Thoracic aorta (tissue), 2 donors: Measurements from ENCODE around the gene HOXB9. TPM values are rescaled to one million over a fixed set of nuclear protein-coding genes. Genes with fewer than 3 reads are reported as not detected.

Experiments
- ATAC-seq: fragments of 150-250 bp; one replicate; pipeline ENCODE4 v1.8.0; 2017; ENCODE audit warnings: low read depth; ENCODE audit not compliant: insufficient number of reproducible peaks, low FRiP score
- DNase-seq: peaks from one replicate; pipeline ENCODE4 v3.0.0-alpha.2; 2020; ENCODE audit warnings: low spot score
- H3K27ac ChIP-seq, 2 donors: fragments of 200-600 bp; sonication (generic); 1 replicate in 1 of 2; 2 replicates in 1 of 2; pipeline ENCODE4 v1.5.1; 2016; ENCODE audit warnings: mild to moderate bottlenecking in 2 of 2, moderate library complexity in 2 of 2
- H3K27me3 ChIP-seq: fragments of 200-600 bp; sonication (generic); replicated peaks from 2 replicates; pipeline ENCODE4 v1.6.0; 2016; ENCODE audit warnings: mild to moderate bottlenecking; ENCODE audit not compliant: insufficient read depth
- H3K36me3 ChIP-seq: fragments of 200-600 bp; sonication (generic); one replicate; pipeline ENCODE4 v1.5.1; 2016
- H3K4me1 ChIP-seq, 2 donors: fragments of 200-600 bp; sonication (generic); 1 replicate in 1 of 2; 2 replicates in 1 of 2; pipeline versions ENCODE4 v1.5.1 to v1.6.0; 2016; ENCODE audit warnings: low read depth in 2 of 2, mild to moderate bottlenecking in 1 of 2; ENCODE audit not compliant: control insufficient read depth in 1 of 2
- H3K4me3 ChIP-seq: fragments of 200-600 bp; sonication (generic); 2 replicates; pipeline ENCODE4 v1.5.1; 2016; ENCODE audit warnings: mild to moderate bottlenecking
- H3K9me3 ChIP-seq: fragments of 200-600 bp; sonication (generic); 2 replicates; pipeline ENCODE4 v1.5.1; 2016
- CTCF ChIP-seq: fragments of 200-600 bp; sonication (generic); IDR thresholded peaks from one replicate; pipeline ENCODE4 v1.5.1; 2019; ENCODE audit warnings: antibody characterized with exemption
- total RNA-seq, 2 donors: library from RNA; depleted of rRNA; stranded (reverse); fragments of >200 nt; gene quantifications; one replicate each; pipeline versions ENCODE4 v1.1.0 to v1.2.3, GENCODE V29; 2016

The HOXB9 gene
- not detected for total RNA-seq

- H3K27ac ChIP-seq = no peak within 1 kb of the TSS
- ATAC-seq (no peak), DNase-seq (no peak)
- H3K4me3 ChIP-seq = peak within 1 kb of the TSS; percentile 62
- peaks cover 18 to 20% of the 10 kb centered on the region in 2 donors for H3K4me1 ChIP-seq
- peaks cover 28% of the 10 kb centered on the region for H3K27me3 ChIP-seq
- no peaks in the 10 kb centered on the region for H3K36me3 ChIP-seq
- no peak for TF ChIP-seq CTCF
- H3K9me3 ChIP-seq = no peaks in the 10 kb centered on the region
Measured at GRCh38 chr17:48626245-48627117, at the start of gene HOXB9. Gene HOXB9, minus strand, starts transcription at chr17:48626358. Its CDS starts 89 bp downstream, at chr17:48626269.

- Histone ChIP-seq H3K27ac (no peak overlapping the region), H3K27me3 (no peaks in the 10 kb centered on the region), H3K4me3 (no peak overlapping the region), H3K9me3 (no peaks in the 10 kb centered on the region), H3K4me1 (peaks cover 0 to 6% of the 10 kb centered on the region in 2 donors), H3K36me3 (no peaks in the 10 kb centered on the region)
- TF ChIP-seq CTCF = no peak
- DNase-seq = no peak
- no peak for ATAC-seq
Measured at GRCh38 chr17:48672340-48672739, 46.2 kb upstream of the HOXB9 start.

- H3K27ac ChIP-seq = no peak overlapping the region
- TF ChIP-seq CTCF = peak; percentile 79
- peaks cover 0 to 6% of the 10 kb centered on the region in 2 donors for H3K4me1 ChIP-seq
- no peak for ATAC-seq
- H3K27me3 ChIP-seq = no peaks in the 10 kb centered on the region
- peak overlapping the region; percentile 59 for H3K4me3 ChIP-seq
- peak; percentile 44 for DNase-seq
- H3K9me3 ChIP-seq = no peaks in the 10 kb centered on the region
- H3K36me3 ChIP-seq = no peaks in the 10 kb centered on the region
Measured at GRCh38 chr17:48671697-48672171, 45.6 kb upstream of the HOXB9 start.

GRCh38 chr17:48663134-48663924 lies 37.2 kb upstream of the HOXB9 start:
- H3K27me3 ChIP-seq = no peaks in the 10 kb centered on the region

More at GRCh38 chr17:48663134-48663924, 37.2 kb upstream of the HOXB9 start:
- no peak overlapping the region for H3K27ac ChIP-seq
- no peak for DNase-seq
- H3K4me1 ChIP-seq = no peaks in the 10 kb centered on the region
- no peaks in the 10 kb centered on the region for H3K36me3 ChIP-seq
- H3K9me3 ChIP-seq = no peaks in the 10 kb centered on the region
- no peak for ATAC-seq
- H3K4me3 ChIP-seq = no peak overlapping the region
- TF ChIP-seq CTCF = no peak
